NCI-H2171 (cell line): Measurements from ENCODE around the gene UNC119B.

Source experiments
- DNase-seq: peaks from one replicate; lab custom pipeline; 2025; lab: John Stamatoyannopoulos, UW

The UNC119B gene

DNA sequence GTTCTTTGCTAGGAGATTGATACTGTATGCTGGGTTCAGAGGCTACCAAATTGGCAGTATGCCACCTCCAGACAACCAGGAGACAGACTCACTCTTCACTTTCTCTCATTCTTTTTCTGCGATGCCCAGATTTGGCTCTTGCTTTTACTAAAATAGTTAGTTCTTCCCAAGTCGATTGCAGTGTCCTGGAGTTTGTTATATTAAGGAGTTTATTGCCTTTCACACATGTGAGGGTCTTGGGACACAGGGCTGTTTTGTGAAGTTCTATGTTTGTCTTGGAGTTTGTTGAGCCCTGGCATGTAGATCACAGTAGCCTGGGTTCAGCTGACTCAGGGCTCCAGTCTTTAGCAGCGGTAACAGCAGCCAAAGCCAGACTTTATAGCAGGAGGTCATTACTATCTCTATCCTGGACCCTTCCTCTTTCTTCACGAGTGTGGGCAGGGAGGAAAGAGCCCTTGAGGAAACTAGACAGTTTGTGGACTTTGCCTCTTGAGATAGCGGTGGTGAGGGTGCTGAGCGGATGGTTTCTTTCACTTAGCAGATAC, 21.7 kb upstream of the UNC119B start:
- no peak for DNase-seq

GRCh38 chr12:120689397-120690082, 20.7 kb upstream of the UNC119B start:
- no peak for DNase-seq

DNA sequence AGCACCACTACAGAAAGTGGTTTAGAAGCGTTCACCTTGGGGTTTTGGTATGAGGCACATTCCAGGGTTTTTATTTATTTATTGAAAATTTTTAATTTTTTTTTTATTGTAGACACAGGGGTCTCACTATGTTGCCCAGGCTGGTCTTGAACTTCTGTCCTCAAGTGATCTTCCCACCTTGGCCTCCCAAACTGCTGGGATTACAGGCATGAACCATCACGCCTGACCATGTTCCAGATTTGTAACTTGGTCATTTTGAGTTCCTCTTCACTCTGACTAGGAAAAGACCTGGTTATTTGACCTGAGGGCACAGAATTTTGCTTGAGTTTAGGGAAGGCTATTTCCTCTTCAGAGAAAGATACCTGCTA, 20.2 kb upstream of the UNC119B start:
- no peak for DNase-seq

DNA sequence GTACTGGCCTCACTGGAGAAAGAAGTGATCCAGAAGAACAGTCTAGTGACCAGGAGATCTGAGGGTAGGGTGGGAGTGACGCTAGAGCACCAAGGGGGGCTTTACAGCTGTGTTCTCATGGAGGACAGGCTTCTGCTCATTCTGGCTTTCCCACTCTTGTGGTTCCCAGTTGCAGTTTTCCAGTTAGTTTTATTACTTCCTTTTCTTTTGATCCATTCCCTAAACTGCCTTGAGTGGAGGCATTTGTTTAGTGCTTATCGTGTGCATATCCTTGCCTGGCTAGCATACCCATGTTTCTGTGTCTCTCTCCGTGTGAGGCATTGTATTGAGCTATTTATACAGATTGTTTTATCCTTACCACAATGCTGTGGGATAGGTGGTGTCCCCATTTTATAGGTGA, 19.3 kb upstream of the UNC119B start:
- DNase-seq, result no peak

DNA sequence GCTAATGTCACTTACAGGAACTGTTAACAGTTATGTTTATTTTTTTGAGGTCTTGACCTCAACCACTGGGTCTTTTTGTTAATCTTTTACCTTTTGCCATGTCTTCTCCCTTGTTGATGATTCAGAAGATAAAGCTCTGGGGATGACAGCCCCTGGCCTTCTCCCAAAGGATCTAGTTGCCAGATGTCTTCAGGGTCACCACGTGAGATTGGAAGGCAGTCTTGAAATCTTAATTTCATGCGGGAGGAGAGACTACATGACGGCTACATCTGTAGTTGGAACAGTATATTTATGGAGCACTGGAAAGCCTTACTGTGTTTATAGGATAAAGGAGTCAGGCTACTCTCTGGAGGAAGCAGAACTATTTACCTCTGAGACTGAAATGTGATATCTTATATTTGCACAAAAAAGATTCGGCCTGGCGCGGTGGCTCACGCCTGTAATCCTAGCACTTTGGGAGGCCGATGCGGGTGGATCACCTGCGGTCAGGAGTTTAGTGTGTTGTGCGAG, 17.7 kb upstream of the UNC119B start:
- no peak for DNase-seq

- DNase-seq, result no peak
Measured at GRCh38 chr12:120693848-120694247, 16.4 kb upstream of the UNC119B start.

- DNase-seq, result no peak
Measured at GRCh38 chr12:120696626-120697025, 13.6 kb upstream of the UNC119B start.

GRCh38 chr12:120697344-120697743, 12.9 kb upstream of the UNC119B start:
- no peak for DNase-seq

DNA sequence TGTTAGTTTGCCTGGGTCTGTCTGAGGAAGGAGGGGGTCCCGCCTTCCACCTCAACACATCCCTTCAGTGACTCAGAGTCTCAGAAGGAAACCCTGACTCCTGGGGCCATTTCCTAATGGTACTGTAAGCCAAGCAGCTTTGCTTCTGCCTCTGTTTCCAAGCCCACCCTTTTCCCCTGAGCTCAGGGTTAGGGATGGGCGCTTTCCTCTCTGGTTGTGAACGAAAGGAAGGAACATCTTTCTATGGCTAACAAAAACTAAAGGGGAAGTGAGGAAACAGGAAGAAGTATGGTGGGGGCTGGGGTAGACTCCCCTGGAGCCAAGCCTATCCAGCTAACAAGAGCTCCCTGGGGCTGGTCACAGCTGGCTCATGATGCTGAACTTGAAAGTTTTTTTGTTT, 11.6 kb upstream of the UNC119B start:
- DNase-seq, result no peak

- DNase-seq, result no peak
Measured at GRCh38 chr12:120699553-120699952, 10.7 kb upstream of the UNC119B start.

- no peak for DNase-seq
Measured at GRCh38 chr12:120700886-120701285, 9.4 kb upstream of the UNC119B start.

DNA sequence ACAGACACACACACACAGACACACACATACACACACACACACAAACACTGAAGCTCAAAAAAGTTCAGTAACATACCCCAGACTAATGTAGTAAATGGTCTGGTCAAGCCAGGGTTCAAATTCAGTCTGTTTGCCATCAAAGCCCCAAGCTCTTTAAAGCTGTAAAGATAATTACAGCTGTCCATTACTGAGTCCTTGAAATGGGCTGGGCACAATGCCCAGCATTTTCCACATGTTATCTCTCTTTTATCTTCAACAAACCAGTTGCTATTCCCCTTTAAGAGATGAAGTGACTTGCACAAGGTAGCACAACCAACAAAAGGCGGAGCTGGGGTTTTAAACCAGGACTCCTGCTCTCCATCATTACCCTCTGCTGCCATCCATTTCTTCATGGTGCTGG, 7.6 kb upstream of the UNC119B start:
- no peak for DNase-seq

- no peak for DNase-seq
Measured at GRCh38 chr12:120703311-120703942, 6.8 kb upstream of the UNC119B start.

GRCh38 chr12:120705618-120706017, 4.6 kb upstream of the UNC119B start:
- DNase-seq, result no peak

DNA sequence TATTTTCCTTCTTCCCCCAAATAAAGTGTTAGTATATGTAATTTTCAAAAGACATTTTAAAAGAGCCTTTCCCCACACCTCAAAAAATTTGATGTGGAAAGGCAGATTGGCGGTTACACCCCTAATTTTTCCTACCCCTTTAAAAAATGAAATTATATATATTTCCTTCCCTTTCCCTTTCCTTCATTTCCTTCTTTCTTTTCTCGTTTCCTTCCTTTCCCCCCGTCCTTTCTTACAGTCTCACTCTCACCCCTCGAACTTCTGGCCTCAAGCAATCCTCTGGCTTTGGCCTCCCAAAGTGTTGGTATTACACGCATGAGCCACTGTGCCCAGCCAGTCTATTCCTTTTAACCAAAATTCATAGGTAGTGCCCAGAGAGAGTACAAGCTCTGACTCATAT, 4.2 kb upstream of the UNC119B start:
- no peak for DNase-seq

GRCh38 chr12:120708651-120709050, 1.6 kb upstream of the UNC119B start:
- DNase-seq, result no peak

GRCh38 chr12:120710805-120711296, 593 bp downstream of the UNC119B start:
- no peak for DNase-seq

- no peak for DNase-seq
Measured at GRCh38 chr12:120711411-120711810, 1.2 kb downstream of the UNC119B start.

GRCh38 chr12:120712610-120713009, 2.4 kb downstream of the UNC119B start:
- no peak for DNase-seq

DNA sequence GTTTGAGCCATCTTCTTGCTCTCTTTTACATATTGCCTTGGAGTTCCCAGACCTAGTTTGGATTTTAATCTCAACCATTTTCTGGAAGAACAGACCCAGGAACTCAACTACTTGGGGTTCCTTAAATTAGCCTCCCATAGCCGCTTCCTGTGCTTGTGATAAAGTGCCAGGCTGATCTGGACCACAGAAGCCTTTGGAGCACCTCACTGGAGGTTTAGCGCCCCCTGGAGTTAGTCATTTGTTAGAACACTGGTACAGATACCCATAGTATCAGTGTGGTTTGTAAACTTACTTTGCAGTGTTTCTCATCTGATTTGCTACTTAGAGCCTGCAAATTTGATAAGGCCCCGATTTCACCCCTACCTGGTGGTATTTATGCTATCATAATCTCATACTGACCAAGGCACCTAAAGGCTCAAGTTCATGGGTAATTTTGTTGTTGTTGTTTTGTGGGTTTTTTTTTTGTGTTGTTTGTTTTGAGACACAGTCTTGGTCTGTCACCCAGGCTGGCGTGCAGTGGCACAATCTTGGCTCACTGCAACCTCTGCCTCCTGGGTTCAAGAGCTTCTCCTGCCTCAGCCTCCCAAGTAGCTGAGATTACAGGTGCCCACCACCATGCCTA, 3.7 kb downstream of the UNC119B start:
- peak; percentile 55 for DNase-seq

- no peak for DNase-seq
Measured at GRCh38 chr12:120718055-120718454, 7.8 kb downstream of the UNC119B start.

GRCh38 chr12:120719072-120719471, 8.8 kb downstream of the UNC119B start:
- DNase-seq, result no peak
